ENCODE results near the gene ELOVL1. TPM values are rescaled to one million over a fixed set of nuclear protein-coding genes. Genes with fewer than 3 reads are reported as not detected.

The ELOVL1 gene
- total RNA-seq, 4 donors from 2014 or later: 26.3 to 65.0 (median 41.0) TPM

- Histone ChIP-seq H3K27me3 (no peaks in the 10 kb centered on the region), H3K4me1 (peaks cover 0 to 24% (median 5%) of the 10 kb centered on the region in 3 donors), H3K36me3 (peaks cover 0 to 37% of the 10 kb centered on the region in 2 donors), H3K9me3 (no peaks in the 10 kb centered on the region), H3K4me3 (peak within 1 kb of the TSS; percentile 70 to 77), H3K27ac (peak within 1 kb of the TSS; percentile 87 to 95 (median 93))
- 0% methylated on average over 1 of the region's 59 CpGs; no CpG with 5 or more reads in 1 of the 2 donors for WGBS, 2 donors (ENCODE audit: low coverage in 1 of 2)
- ATAC-seq: peak; percentile 100
- TF ChIP-seq POLR2AphosphoS5 (IDR thresholded peaks at IDR 0.05) (no peak), POLR2A (IDR thresholded peaks at IDR 0.05) (no peak), CTCF (IDR thresholded peaks at IDR 0.05) (no peak), EP300 (IDR thresholded peaks at IDR 0.05) (no peak)
Observed at GRCh38 chr1:43358746-43359693, 8.8 kb downstream of the ELOVL1 start, which contains the start of gene CDC20. TSS of gene CDC20 (plus strand) at chr1:43358981. CDS start at chr1:43359216, 235 bp downstream.

GRCh38 chr1:43358121-43358745 is 9.6 kb downstream of the ELOVL1 start:
- H3K9me3 ChIP-seq: no peaks in the 10 kb centered on the region
- H3K27me3 ChIP-seq: no peaks in the 10 kb centered on the region
- H3K27ac ChIP-seq: peak overlapping the region; percentile 87 to 95 (median 93)
- H3K4me3 ChIP-seq: peak overlapping the region; percentile 70 to 77
- H3K36me3 ChIP-seq: peaks cover 0 to 29% of the 10 kb centered on the region in 2 donors
- peak; percentile 29 for ATAC-seq
- no peak for TF ChIP-seq EP300 (IDR thresholded peaks at IDR 0.05)
- TF ChIP-seq POLR2A (IDR thresholded peaks at IDR 0.05): peak; percentile 24 to 57
- TF ChIP-seq POLR2AphosphoS5 (IDR thresholded peaks at IDR 0.05): peak; percentile 18
- TF ChIP-seq CTCF (IDR thresholded peaks at IDR 0.05): peak in 3 of 4 experiments; percentile 29 to 37 (median 35)
- WGBS, 2 donors (ENCODE audit: low coverage in 1 of 2): 0 to 7% methylated on average over 3 to 5 of the region's 33 CpGs
- H3K4me1 ChIP-seq: peaks cover 0 to 24% (median 5%) of the 10 kb centered on the region in 3 donors

- Histone ChIP-seq H3K4me1 (peaks cover 0 to 24% (median 5%) of the 10 kb centered on the region in 3 donors), H3K4me3 (no peak overlapping the region), H3K27ac (peak overlapping the region in 2 of 4 donors; percentile 92 to 94), H3K36me3 (peaks cover 0 to 19% of the 10 kb centered on the region in 2 donors), H3K9me3 (no peaks in the 10 kb centered on the region), H3K27me3 (no peaks in the 10 kb centered on the region)
- no peak for TF ChIP-seq POLR2A (IDR thresholded peaks at IDR 0.05)
- TF ChIP-seq CTCF (IDR thresholded peaks at IDR 0.05): no peak
- TF ChIP-seq POLR2AphosphoS5 (IDR thresholded peaks at IDR 0.05): no peak
- TF ChIP-seq EP300 (IDR thresholded peaks at IDR 0.05): no peak
- WGBS, 2 donors (ENCODE audit: low coverage in 1 of 2): 79 to 90% methylated on average over 3 to 4 of the region's 4 CpGs
- ATAC-seq: no peak
Observed at GRCh38 chr1:43357251-43357650, 10.6 kb downstream of the ELOVL1 start.

GRCh38 chr1:43354936-43355335 is 12.9 kb downstream of the ELOVL1 start:
- Histone ChIP-seq H3K27me3 (no peaks in the 10 kb centered on the region), H3K27ac (no peak overlapping the region), H3K9me3 (no peaks in the 10 kb centered on the region), H3K36me3 (no peaks in the 10 kb centered on the region), H3K4me1 (peaks cover 0 to 29% (median 5%) of the 10 kb centered on the region in 3 donors), H3K4me3 (no peak overlapping the region)
- TF ChIP-seq POLR2AphosphoS5 (IDR thresholded peaks at IDR 0.05) (no peak), EP300 (IDR thresholded peaks at IDR 0.05) (no peak), CTCF (IDR thresholded peaks at IDR 0.05) (no peak), POLR2A (IDR thresholded peaks at IDR 0.05) (no peak)
- WGBS, 2 donors (ENCODE audit: low coverage in 1 of 2): 92% methylated on average over 2 of the region's 2 CpGs; no CpG with 5 or more reads in 1 of the 2 donors
- ATAC-seq: no peak

Measured in gastroesophageal sphincter (tissue), 4 donors.